ENCODE measurements around the gene TENM3. TPM values are rescaled to one million over a fixed set of nuclear protein-coding genes. Genes with fewer than 3 reads are reported as not detected.

TENM3 gene
- total RNA-seq, 1 donor from 2014 or later: 11.0 TPM

- H3K4me1 ChIP-seq: no peaks in the 10 kb centered on the region
- no peaks in the 10 kb centered on the region for H3K27me3 ChIP-seq
- intact Hi-C loops (cut with DNase I): no loop called here
- no peaks in the 10 kb centered on the region for H3K36me3 ChIP-seq
- no peak overlapping the region for H3K27ac ChIP-seq
- TF ChIP-seq, protein P1, sequence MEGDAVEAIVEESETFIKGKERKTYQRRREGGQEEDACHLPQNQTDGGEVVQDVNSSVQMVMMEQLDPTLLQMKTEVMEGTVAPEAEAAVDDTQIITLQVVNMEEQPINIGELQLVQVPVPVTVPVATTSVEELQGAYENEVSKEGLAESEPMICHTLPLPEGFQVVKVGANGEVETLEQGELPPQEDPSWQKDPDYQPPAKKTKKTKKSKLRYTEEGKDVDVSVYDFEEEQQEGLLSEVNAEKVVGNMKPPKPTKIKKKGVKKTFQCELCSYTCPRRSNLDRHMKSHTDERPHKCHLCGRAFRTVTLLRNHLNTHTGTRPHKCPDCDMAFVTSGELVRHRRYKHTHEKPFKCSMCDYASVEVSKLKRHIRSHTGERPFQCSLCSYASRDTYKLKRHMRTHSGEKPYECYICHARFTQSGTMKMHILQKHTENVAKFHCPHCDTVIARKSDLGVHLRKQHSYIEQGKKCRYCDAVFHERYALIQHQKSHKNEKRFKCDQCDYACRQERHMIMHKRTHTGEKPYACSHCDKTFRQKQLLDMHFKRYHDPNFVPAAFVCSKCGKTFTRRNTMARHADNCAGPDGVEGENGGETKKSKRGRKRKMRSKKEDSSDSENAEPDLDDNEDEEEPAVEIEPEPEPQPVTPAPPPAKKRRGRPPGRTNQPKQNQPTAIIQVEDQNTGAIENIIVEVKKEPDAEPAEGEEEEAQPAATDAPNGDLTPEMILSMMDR (IDR thresholded peaks at IDR 0.05): no peak
- TF ChIP-seq POLR2AphosphoS5 (IDR thresholded peaks at IDR 0.05; ENCODE audit: insufficient read depth in 1 of 2, low read depth in 1 of 2) (no peak), POLR2A (IDR thresholded peaks at IDR 0.05) (no peak)
- DNase-seq (ENCODE audit: extremely low spot score in 2 of 2): no peak
- H3K4me3 ChIP-seq: no peak overlapping the region
- no peaks in the 10 kb centered on the region for H3K9me3 ChIP-seq
Observed at GRCh38 chr4:182538031-182538430, 294.8 kb downstream of the TENM3 start.

DNA sequence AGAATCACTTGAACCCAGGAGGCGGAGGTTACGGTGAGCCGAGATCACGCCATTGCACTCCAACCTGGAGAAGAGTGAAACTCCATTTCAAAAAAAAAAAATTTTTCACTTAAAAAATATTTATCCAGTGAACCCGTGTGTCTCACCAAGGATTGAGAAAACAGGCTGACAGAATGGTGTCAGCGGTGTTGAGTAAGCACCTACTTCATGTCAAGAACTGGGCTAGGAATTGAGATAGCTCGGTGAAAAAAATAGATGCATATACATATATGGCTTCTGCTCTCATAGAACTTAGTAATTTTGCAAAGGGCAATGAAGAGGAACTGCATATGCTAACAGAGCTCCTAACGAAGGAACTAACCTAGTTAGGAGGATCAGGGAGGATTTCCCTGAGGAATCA, 297.3 kb downstream of the TENM3 start:
- no peaks in the 10 kb centered on the region for H3K4me1 ChIP-seq
- intact Hi-C loops (cut with DNase I): no loop called here
- H3K27ac ChIP-seq: no peak overlapping the region
- no peak for DNase-seq (ENCODE audit: extremely low spot score in 2 of 2)
- no peaks in the 10 kb centered on the region for H3K9me3 ChIP-seq
- TF ChIP-seq, protein P1 (IDR thresholded peaks at IDR 0.05): no peak
- no peak for TF ChIP-seq POLR2A (IDR thresholded peaks at IDR 0.05)
- no peak for TF ChIP-seq POLR2AphosphoS5 (IDR thresholded peaks at IDR 0.05; ENCODE audit: insufficient read depth in 1 of 2, low read depth in 1 of 2)
- no peaks in the 10 kb centered on the region for H3K36me3 ChIP-seq
- H3K27me3 ChIP-seq: no peaks in the 10 kb centered on the region
- H3K4me3 ChIP-seq: no peak overlapping the region

GRCh38 chr4:182547435-182547834, 304.2 kb downstream of the TENM3 start:
- no peak overlapping the region for H3K27ac ChIP-seq
- TF ChIP-seq, protein P1 (IDR thresholded peaks at IDR 0.05): no peak
- H3K4me1 ChIP-seq: no peaks in the 10 kb centered on the region
- H3K36me3 ChIP-seq: no peaks in the 10 kb centered on the region
- no peak for DNase-seq (ENCODE audit: extremely low spot score in 2 of 2)
- intact Hi-C loops (cut with DNase I): no loop called here
- no peaks in the 10 kb centered on the region for H3K27me3 ChIP-seq
- H3K4me3 ChIP-seq: no peak overlapping the region
- no peaks in the 10 kb centered on the region for H3K9me3 ChIP-seq

DNA sequence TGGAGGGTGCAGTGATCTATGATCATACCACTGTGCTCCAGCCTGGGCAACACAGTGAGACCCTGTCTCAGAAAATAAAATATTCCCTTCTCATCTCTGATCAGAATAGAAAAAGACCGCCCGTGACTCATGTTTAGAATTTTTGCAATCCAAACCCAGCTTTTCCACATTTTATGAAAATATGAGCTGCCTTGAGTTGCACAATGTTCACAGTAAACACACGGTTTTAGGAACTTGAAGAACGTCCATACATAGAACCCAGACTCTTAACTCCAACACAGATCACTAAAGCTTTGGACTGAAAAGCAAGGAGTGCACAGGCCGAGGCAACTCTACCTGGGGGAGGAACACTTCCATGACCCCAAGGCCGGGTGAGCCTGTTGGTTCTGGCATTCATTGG, 305.0 kb downstream of the TENM3 start:
- DNase-seq (ENCODE audit: extremely low spot score in 2 of 2): no peak
- TF ChIP-seq, protein P1 (IDR thresholded peaks at IDR 0.05): no peak
- TF ChIP-seq POLR2A (IDR thresholded peaks at IDR 0.05) (no peak), POLR2AphosphoS5 (IDR thresholded peaks at IDR 0.05; ENCODE audit: insufficient read depth in 1 of 2, low read depth in 1 of 2) (no peak)
- H3K4me1 ChIP-seq: no peaks in the 10 kb centered on the region
- no peak overlapping the region for H3K27ac ChIP-seq
- H3K27me3 ChIP-seq: no peaks in the 10 kb centered on the region
- no peaks in the 10 kb centered on the region for H3K9me3 ChIP-seq
- H3K36me3 ChIP-seq: no peaks in the 10 kb centered on the region
- H3K4me3 ChIP-seq: no peak overlapping the region
- intact Hi-C loops (cut with DNase I): no loop called here

DNA sequence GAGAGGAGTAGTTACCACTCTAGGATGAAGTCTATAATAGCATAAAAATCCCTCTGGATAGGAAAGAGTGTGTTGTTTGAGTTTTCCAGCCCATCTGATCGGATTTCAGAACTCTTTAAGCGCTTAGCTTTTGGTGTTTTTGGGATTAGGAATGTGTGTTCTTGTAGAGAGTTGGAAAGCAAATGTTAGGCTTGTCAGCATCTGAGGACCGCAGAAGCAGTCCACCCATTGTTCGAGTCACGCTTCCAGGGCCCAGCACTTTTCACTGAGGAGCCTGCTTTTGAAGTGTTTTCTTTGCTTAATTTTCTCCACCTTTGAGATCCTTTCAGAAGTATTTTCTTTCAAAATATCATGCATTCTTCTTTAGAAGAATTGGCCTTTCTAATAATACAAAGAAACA, 306.2 kb downstream of the TENM3 start:
- TF ChIP-seq POLR2AphosphoS5 (IDR thresholded peaks at IDR 0.05; ENCODE audit: insufficient read depth in 1 of 2, low read depth in 1 of 2): no peak
- TF ChIP-seq, protein P1 (IDR thresholded peaks at IDR 0.05): no peak
- no peak for TF ChIP-seq POLR2A (IDR thresholded peaks at IDR 0.05)
- no peaks in the 10 kb centered on the region for H3K36me3 ChIP-seq
- H3K27ac ChIP-seq: no peak overlapping the region
- H3K4me3 ChIP-seq: no peak overlapping the region
- H3K9me3 ChIP-seq: no peaks in the 10 kb centered on the region
- no peak for DNase-seq (ENCODE audit: extremely low spot score in 2 of 2)
- intact Hi-C loops (cut with DNase I): no loop called here
- no peaks in the 10 kb centered on the region for H3K27me3 ChIP-seq
- no peaks in the 10 kb centered on the region for H3K4me1 ChIP-seq

All from vagina (tissue), 2 donors.